ENCODE measurements around the gene ZNF791. TPM values are rescaled to one million over a fixed set of nuclear protein-coding genes. Genes with fewer than 3 reads are reported as not detected.

ZNF791 gene
- polyA plus RNA-seq, 1 donor (not counting 4 experiments of a cell fraction or from before 2014, with no cell fraction given): 11.5 TPM

DNA sequence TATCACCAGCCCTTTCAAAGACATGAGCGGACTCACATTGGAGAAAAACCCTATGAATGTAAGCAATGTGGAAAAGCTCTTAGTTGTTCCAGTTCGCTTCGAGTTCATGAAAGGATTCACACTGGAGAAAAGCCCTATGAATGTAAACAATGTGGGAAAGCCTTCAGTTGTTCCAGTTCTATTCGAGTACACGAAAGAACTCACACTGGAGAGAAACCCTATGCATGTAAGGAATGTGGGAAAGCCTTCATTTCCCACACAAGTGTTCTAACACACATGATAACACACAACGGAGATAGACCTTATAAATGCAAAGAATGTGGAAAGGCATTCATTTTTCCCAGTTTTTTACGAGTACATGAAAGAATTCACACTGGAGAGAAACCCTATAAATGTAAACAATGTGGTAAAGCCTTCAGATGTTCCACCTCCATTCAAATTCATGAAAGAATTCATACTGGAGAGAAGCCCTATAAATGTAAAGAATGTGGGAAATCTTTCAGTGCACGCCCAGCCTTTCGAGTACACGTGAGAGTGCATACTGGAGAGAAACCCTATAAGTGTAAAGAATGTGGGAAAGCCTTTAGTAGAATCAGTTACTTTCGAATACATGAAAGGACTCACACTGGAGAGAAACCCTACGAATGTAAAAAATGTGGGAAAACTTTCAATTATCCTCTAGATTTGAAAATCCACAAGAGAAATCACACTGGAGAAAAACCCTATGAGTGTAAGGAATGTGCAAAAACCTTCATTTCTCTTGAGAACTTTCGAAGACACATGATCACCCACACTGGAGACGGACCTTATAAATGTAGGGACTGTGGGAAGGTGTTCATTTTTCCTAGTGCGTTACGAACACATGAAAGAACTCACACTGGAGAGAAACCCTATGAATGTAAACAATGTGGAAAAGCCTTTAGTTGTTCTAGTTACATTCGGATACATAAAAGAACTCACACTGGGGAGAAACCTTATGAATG is 17.6 kb downstream of the ZNF791 start:
- Histone ChIP-seq H3K79me2 (ENCODE audit: control insufficient read depth, insufficient read depth, low read length) (peaks cover 2% of the 10 kb centered on the region), H3K4me2 (ENCODE audit: control insufficient read depth, extremely low read depth, insufficient read depth, low read depth, low read length) (no peak overlapping the region), H3K27me3 (ENCODE audit: control insufficient read depth, extremely low read depth, insufficient read depth, low read length) (no peaks in the 10 kb centered on the region), H3K4me1 (ENCODE audit: control insufficient read depth, extremely low read depth, insufficient read depth, low read length) (no peaks in the 10 kb centered on the region), H3K36me3 (ENCODE audit: control insufficient read depth in 2 of 2, extremely low read depth in 1 of 2, insufficient read depth in 2 of 2, low read length in 2 of 2) (peaks cover 16 to 26% of the 10 kb centered on the region in 2 experiments), H3K27ac (ENCODE audit: control insufficient read depth, insufficient read depth, low read length) (no peak overlapping the region), H3K4me3 (ENCODE audit: control insufficient read depth in 2 of 3, extremely low read depth in 1 of 3, insufficient read depth in 2 of 3, low read depth in 1 of 3, low read length in 3 of 3) (no peak overlapping the region), H2AFZ (ENCODE audit: control insufficient read depth, low read length) (no peak overlapping the region), H3K9ac (ENCODE audit: control insufficient read depth, extremely low read depth, insufficient read depth, low read length) (no peak overlapping the region), H4K20me1 (ENCODE audit: control insufficient read depth, extremely low read depth, insufficient read depth, low read length) (no peaks in the 10 kb centered on the region), H3K9me1 (ENCODE audit: control insufficient read depth, extremely low read depth, insufficient read depth, low read length) (no peaks in the 10 kb centered on the region), H3K9me3 (ENCODE audit: control insufficient read depth, low read depth, low read length) (peaks cover 31% of the 10 kb centered on the region)
- DNase-seq (ENCODE audit: low read depth, low spot score) (no peak), FAIRE-seq (no peak)
- dilution Hi-C loops (cut with MboI; ENCODE audit: extremely low pct_ligation_motif_present, low sequenced_read_pairs): no loop called here
- no peak for TF ChIP-seq EZH2 (IDR thresholded peaks at IDR 0.05; ENCODE audit: low read length)
- TF ChIP-seq, protein P1, sequence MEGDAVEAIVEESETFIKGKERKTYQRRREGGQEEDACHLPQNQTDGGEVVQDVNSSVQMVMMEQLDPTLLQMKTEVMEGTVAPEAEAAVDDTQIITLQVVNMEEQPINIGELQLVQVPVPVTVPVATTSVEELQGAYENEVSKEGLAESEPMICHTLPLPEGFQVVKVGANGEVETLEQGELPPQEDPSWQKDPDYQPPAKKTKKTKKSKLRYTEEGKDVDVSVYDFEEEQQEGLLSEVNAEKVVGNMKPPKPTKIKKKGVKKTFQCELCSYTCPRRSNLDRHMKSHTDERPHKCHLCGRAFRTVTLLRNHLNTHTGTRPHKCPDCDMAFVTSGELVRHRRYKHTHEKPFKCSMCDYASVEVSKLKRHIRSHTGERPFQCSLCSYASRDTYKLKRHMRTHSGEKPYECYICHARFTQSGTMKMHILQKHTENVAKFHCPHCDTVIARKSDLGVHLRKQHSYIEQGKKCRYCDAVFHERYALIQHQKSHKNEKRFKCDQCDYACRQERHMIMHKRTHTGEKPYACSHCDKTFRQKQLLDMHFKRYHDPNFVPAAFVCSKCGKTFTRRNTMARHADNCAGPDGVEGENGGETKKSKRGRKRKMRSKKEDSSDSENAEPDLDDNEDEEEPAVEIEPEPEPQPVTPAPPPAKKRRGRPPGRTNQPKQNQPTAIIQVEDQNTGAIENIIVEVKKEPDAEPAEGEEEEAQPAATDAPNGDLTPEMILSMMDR (optimal IDR thresholded peaks at IDR 0.05 in 1 of 3, IDR thresholded peaks at IDR 0.05 in 1 of 3, conservative IDR thresholded peaks at IDR 0.05 in 1 of 3; ENCODE audit: extremely low read depth in 1 of 3, insufficient read depth in 2 of 3, low read length in 3 of 3): no peak

- no peak overlapping the region for H3K27ac ChIP-seq (ENCODE audit: control insufficient read depth, insufficient read depth, low read length)
- TF ChIP-seq EZH2 (IDR thresholded peaks at IDR 0.05; ENCODE audit: low read length): no peak
- TF ChIP-seq, protein P1 (optimal IDR thresholded peaks at IDR 0.05 in 1 of 3, IDR thresholded peaks at IDR 0.05 in 1 of 3, conservative IDR thresholded peaks at IDR 0.05 in 1 of 3; ENCODE audit: extremely low read depth in 1 of 3, insufficient read depth in 2 of 3, low read length in 3 of 3): no peak
- peaks cover 16 to 26% of the 10 kb centered on the region in 2 experiments for H3K36me3 ChIP-seq (ENCODE audit: control insufficient read depth in 2 of 2, extremely low read depth in 1 of 2, insufficient read depth in 2 of 2, low read length in 2 of 2)
- H3K9ac ChIP-seq (ENCODE audit: control insufficient read depth, extremely low read depth, insufficient read depth, low read length): no peak overlapping the region
- dilution Hi-C loops (cut with MboI; ENCODE audit: extremely low pct_ligation_motif_present, low sequenced_read_pairs): no loop called here
- no peaks in the 10 kb centered on the region for H3K27me3 ChIP-seq (ENCODE audit: control insufficient read depth, extremely low read depth, insufficient read depth, low read length)
- no peaks in the 10 kb centered on the region for H3K79me2 ChIP-seq (ENCODE audit: control insufficient read depth, insufficient read depth, low read length)
- H3K9me1 ChIP-seq (ENCODE audit: control insufficient read depth, extremely low read depth, insufficient read depth, low read length): no peaks in the 10 kb centered on the region
- no peak overlapping the region for H3K4me3 ChIP-seq (ENCODE audit: control insufficient read depth in 2 of 3, extremely low read depth in 1 of 3, insufficient read depth in 2 of 3, low read depth in 1 of 3, low read length in 3 of 3)
- H4K20me1 ChIP-seq (ENCODE audit: control insufficient read depth, extremely low read depth, insufficient read depth, low read length): no peaks in the 10 kb centered on the region
- DNase-seq (ENCODE audit: low read depth, low spot score) (no peak), FAIRE-seq (no peak)
- H3K4me1 ChIP-seq (ENCODE audit: control insufficient read depth, extremely low read depth, insufficient read depth, low read length): no peaks in the 10 kb centered on the region
- peaks cover 31% of the 10 kb centered on the region for H3K9me3 ChIP-seq (ENCODE audit: control insufficient read depth, low read depth, low read length)
- H2AFZ ChIP-seq (ENCODE audit: control insufficient read depth, low read length): no peak overlapping the region
- no peak overlapping the region for H3K4me2 ChIP-seq (ENCODE audit: control insufficient read depth, extremely low read depth, insufficient read depth, low read depth, low read length)
These were observed 18.5 kb downstream of the ZNF791 start for GRCh38 chr19:12629215-12629614.
